CD14-positive monocyte (primary cell): Measurements from ENCODE around the gene TYRP1. TPM values are rescaled to one million over a fixed set of nuclear protein-coding genes. Genes with fewer than 3 reads are reported as not detected.

Source experiments
- DNase-seq, 3 donors: peaks; one replicate each; pipeline ENCODE4 v3.0.0-alpha.2; 2011 to 2022
- H2AFZ ChIP-seq: 2 replicates; pipeline ENCODE4 v1.6.0; 2012; ENCODE audit warnings: mild to moderate bottlenecking, low read depth, low read length, inconsistent platforms; ENCODE audit not compliant: insufficient read depth, poor library complexity, severe bottlenecking
- H3K27ac ChIP-seq, 2 donors: 1 replicate in 1 of 2; 2 replicates in 1 of 2; pipeline ENCODE4 v1.5.1; 2012 to 2013; ENCODE audit warnings: low read length in 2 of 2, control low read depth in 1 of 2, inconsistent platforms in 1 of 2, low read depth in 1 of 2, mild to moderate bottlenecking in 1 of 2
- H3K27me3 ChIP-seq, 2 donors: one replicate each; pipeline versions ENCODE4 v1.6.0 to v1.6.1; 2011 to 2013; ENCODE audit warnings: low read length in 2 of 2; ENCODE audit not compliant: control insufficient read depth in 2 of 2, insufficient read depth in 2 of 2
- H3K36me3 ChIP-seq, 2 donors: replicated peaks in 1 of 2; 1 replicate in 1 of 2; 2 replicates in 1 of 2; pipeline versions ENCODE4 v1.5.1 to v1.6.1; 2012 to 2013; ENCODE audit warnings: low read length in 2 of 2, control low read depth in 1 of 2, inconsistent platforms in 1 of 2, mild to moderate bottlenecking in 1 of 2; ENCODE audit not compliant: insufficient read depth in 2 of 2, control insufficient read depth in 1 of 2
- H3K4me1 ChIP-seq, 2 donors: 1 replicate in 1 of 2; 2 replicates in 1 of 2; pipeline versions ENCODE4 v1.5.1 to v1.6.1; 2012 to 2013; ENCODE audit warnings: low read length in 2 of 2, control low read depth in 1 of 2, inconsistent platforms in 1 of 2, mild to moderate bottlenecking in 1 of 2, moderate library complexity in 1 of 2; ENCODE audit not compliant: insufficient read depth in 2 of 2, control insufficient read depth in 1 of 2
- H3K4me2 ChIP-seq: replicated peaks from 2 replicates; pipeline ENCODE3; 2012; ENCODE audit warnings: low read length, moderate library complexity, mild to moderate bottlenecking; ENCODE audit not compliant: poor library complexity, severe bottlenecking; ENCODE audit errors: extremely low read depth
- H3K4me3 ChIP-seq, 3 experiments: fragments of 200-600 bp in 1 of 3; sonication (generic) in 1 of 3; replicated peaks in 1 of 3; 1 replicate in 2 of 3; 2 replicates in 1 of 3; pipeline ENCODE4 v1.5.1; 2011 to 2013; ENCODE audit warnings: low read length in 3 of 3, mild to moderate bottlenecking in 3 of 3, control low read depth in 2 of 3, low read depth in 2 of 3, inconsistent platforms in 1 of 3, moderate library complexity in 1 of 3
- H3K79me2 ChIP-seq: 2 replicates; pipeline ENCODE4 v1.6.0; 2012; ENCODE audit warnings: mild to moderate bottlenecking, control low read depth, inconsistent platforms, low read length, moderate library complexity; ENCODE audit not compliant: insufficient read depth
- H3K9ac ChIP-seq: 2 replicates; pipeline ENCODE4 v1.6.0; 2017; ENCODE audit warnings: low read length, mild to moderate bottlenecking; ENCODE audit not compliant: insufficient read depth, poor library complexity, severe bottlenecking
- H3K9me3 ChIP-seq, 2 donors: replicated peaks in 1 of 2; 1 replicate in 1 of 2; 2 replicates in 1 of 2; pipeline versions ENCODE4 v1.5.1 to v1.6.1; 2012 to 2013; ENCODE audit warnings: low read length in 2 of 2, control low read depth in 1 of 2; ENCODE audit not compliant: control insufficient read depth in 1 of 2, insufficient read depth in 1 of 2
- H4K20me1 ChIP-seq: 2 replicates; pipeline ENCODE4 v1.6.0; 2012; ENCODE audit warnings: mild to moderate bottlenecking, low read length, control low read depth, moderate library complexity; ENCODE audit not compliant: insufficient read depth
- H3K27ac Mint-ChIP-seq, 7 donors: one replicate each; pipeline ENCODE4 v1.8.0; 2020; ENCODE audit warnings: mild to moderate bottlenecking in 7 of 7, mixed read lengths in 7 of 7, moderate library complexity in 6 of 7, inconsistent platforms in 2 of 7
- H3K27me3 Mint-ChIP-seq, 3 donors: one replicate each; pipeline ENCODE4 v1.8.0; 2021 to 2022; ENCODE audit warnings: low read depth in 3 of 3, mild to moderate bottlenecking in 3 of 3, mixed read lengths in 3 of 3, moderate library complexity in 3 of 3, inconsistent platforms in 1 of 3
- H3K36me3 Mint-ChIP-seq, 2 donors: one replicate each; pipeline ENCODE4 v1.8.0; 2020; ENCODE audit warnings: mixed read lengths in 2 of 2, inconsistent platforms in 1 of 2, mild to moderate bottlenecking in 1 of 2
- H3K4me1 Mint-ChIP-seq: one replicate; pipeline ENCODE4 v1.8.0; 2020; ENCODE audit warnings: mild to moderate bottlenecking, mixed read lengths
- H3K4me3 Mint-ChIP-seq, 2 donors: one replicate each; pipeline ENCODE4 v1.8.0; 2020; ENCODE audit warnings: mild to moderate bottlenecking in 2 of 2, mixed read lengths in 2 of 2, moderate library complexity in 1 of 2
- H3K9me3 Mint-ChIP-seq, 7 donors: one replicate each; pipeline ENCODE4 v1.8.0; 2020 to 2022; ENCODE audit warnings: mixed read lengths in 7 of 7, mild to moderate bottlenecking in 6 of 7, moderate library complexity in 6 of 7, inconsistent platforms in 2 of 7
- CTCF ChIP-seq: fragments of 200-600 bp; IDR thresholded peaks from one replicate; pipeline ENCODE4 v1.8.0; 2022; ENCODE audit warnings: antibody characterized with exemption, mild to moderate bottlenecking
- WGBS: methylation state at CpG from one replicate; pipeline ENCODE4 v1.1.5; 2013; ENCODE audit warnings: missing lambda C conversion rate; ENCODE audit not compliant: insufficient coverage; 5-methylcytosine and 5-hydroxymethylcytosine counted together
- intact Hi-C, 2 donors: fragments of 100-400 bp; cut with micrococcal nuclease; formaldehyde crosslinking; loops; one replicate each; pipeline versions ENCODE4 v1.15.0 to v1.15.1; 2023
- polyA plus RNA-seq, 3 donors: library from polyadenylated mRNA; depleted of rRNA in 1 of 3; unstranded in 2 of 3; stranded (reverse) in 1 of 3; fragments of 300-500 nt in 2 of 3; fragments of >200 nt in 1 of 3; fragmentation: Illumina TruSeq in 2 of 3; gene quantifications; 1 replicate in 2 of 3; 2 replicates in 1 of 3; pipeline ENCODE4 v1.2.3, GENCODE V29; 2012 to 2021

TYRP1 gene
- polyA plus RNA-seq, 3 donors, result not detected

GRCh38 chr9:12753931-12754330, 60.7 kb downstream of the TYRP1 start:
- intact Hi-C loops, result no loop called here
- no peak overlapping the region for H3K4me2 ChIP-seq
- H3K4me1 ChIP-seq, result no peaks in the 10 kb centered on the region
- no peak for TF ChIP-seq CTCF
- no peak overlapping the region for H3K27ac ChIP-seq
- no CpG with 5 or more reads among the region's 3 CpGs for WGBS
- no peaks in the 10 kb centered on the region for H3K36me3 ChIP-seq
- Mint-ChIP-seq H3K36me3 (no peaks in the 10 kb centered on the region), H3K4me1 (no peaks in the 10 kb centered on the region), H3K4me3 (no peak overlapping the region), H3K27me3 (peaks cover 0 to 2% (median 0%) of the 10 kb centered on the region in 3 donors), H3K27ac (no peak overlapping the region), H3K9me3 (peaks cover 0 to 4% (median 0%) of the 10 kb centered on the region in 7 donors)
- H3K9me3 ChIP-seq, result no peaks in the 10 kb centered on the region
- no peaks in the 10 kb centered on the region for H3K79me2 ChIP-seq
- no peak overlapping the region for H3K9ac ChIP-seq
- H2AFZ ChIP-seq, result no peak overlapping the region
- no peak for DNase-seq
- H3K27me3 ChIP-seq, result no peaks in the 10 kb centered on the region
- no peaks in the 10 kb centered on the region for H4K20me1 ChIP-seq
- no peak overlapping the region for H3K4me3 ChIP-seq

GRCh38 chr9:12759761-12760160, 66.6 kb downstream of the TYRP1 start:
- H3K27ac ChIP-seq, result no peak overlapping the region
- no peaks in the 10 kb centered on the region for H3K36me3 ChIP-seq
- Mint-ChIP-seq H3K4me3 (no peak overlapping the region), H3K27me3 (peaks cover 0 to 2% (median 0%) of the 10 kb centered on the region in 3 donors), H3K36me3 (no peaks in the 10 kb centered on the region), H3K27ac (peak overlapping the region in 1 of 7 donors; percentile 6), H3K9me3 (peaks cover 0 to 1% (median 0%) of the 10 kb centered on the region in 7 donors), H3K4me1 (no peaks in the 10 kb centered on the region)
- TF ChIP-seq CTCF, result no peak
- no peaks in the 10 kb centered on the region for H4K20me1 ChIP-seq
- no peak overlapping the region for H3K4me3 ChIP-seq
- no peaks in the 10 kb centered on the region for H3K27me3 ChIP-seq
- no peak overlapping the region for H3K9ac ChIP-seq
- no CpG with 5 or more reads among the region's 1 CpG for WGBS
- H3K4me2 ChIP-seq, result no peak overlapping the region
- intact Hi-C loops, result no loop called here
- H3K9me3 ChIP-seq, result no peaks in the 10 kb centered on the region
- H3K4me1 ChIP-seq, result no peaks in the 10 kb centered on the region
- no peak for DNase-seq
- no peaks in the 10 kb centered on the region for H3K79me2 ChIP-seq
- H2AFZ ChIP-seq, result no peak overlapping the region

Other genes starting within 250 kb of the TYRP1 start
- not detected for gene LURAP1L, start 81.6 kb downstream of the TYRP1 start, polyA plus RNA-seq